GM20000 (cell line): ENCODE data around the gene GRM7.

Source experiments
- DNase-seq: peaks from one replicate; pipeline ENCODE4 v3.0.0; 2012; ENCODE audit warnings: low spot score
- TF ChIP-seq, protein P1 (sequence below): IDR thresholded peaks from 2 replicates; pipeline ENCODE4 v1.5.1; 2012; ENCODE audit warnings: mild to moderate bottlenecking, control low read depth; ENCODE audit errors: extremely low read depth, missing control alignments

GRM7 gene

DNA sequence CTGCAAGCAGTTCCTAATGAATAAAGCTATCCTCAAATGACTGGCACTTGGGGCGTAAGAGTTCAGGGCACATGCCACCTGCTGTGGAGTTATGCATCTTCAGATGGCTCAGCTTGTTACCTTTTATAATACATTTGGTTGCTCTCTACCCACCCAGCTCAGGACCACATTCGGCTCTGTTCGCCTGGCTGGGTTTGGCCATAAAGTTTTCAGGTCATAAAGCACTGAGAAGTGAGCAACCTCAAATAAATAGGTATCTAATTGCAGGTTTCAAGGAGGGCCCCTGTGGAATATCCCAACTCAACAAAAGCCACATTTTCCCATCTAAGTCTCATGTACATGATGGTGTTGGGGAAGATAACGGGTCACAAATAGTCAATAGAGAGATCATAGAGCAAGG, 727.3 kb downstream of the GRM7 start:
- TF ChIP-seq, protein P1, sequence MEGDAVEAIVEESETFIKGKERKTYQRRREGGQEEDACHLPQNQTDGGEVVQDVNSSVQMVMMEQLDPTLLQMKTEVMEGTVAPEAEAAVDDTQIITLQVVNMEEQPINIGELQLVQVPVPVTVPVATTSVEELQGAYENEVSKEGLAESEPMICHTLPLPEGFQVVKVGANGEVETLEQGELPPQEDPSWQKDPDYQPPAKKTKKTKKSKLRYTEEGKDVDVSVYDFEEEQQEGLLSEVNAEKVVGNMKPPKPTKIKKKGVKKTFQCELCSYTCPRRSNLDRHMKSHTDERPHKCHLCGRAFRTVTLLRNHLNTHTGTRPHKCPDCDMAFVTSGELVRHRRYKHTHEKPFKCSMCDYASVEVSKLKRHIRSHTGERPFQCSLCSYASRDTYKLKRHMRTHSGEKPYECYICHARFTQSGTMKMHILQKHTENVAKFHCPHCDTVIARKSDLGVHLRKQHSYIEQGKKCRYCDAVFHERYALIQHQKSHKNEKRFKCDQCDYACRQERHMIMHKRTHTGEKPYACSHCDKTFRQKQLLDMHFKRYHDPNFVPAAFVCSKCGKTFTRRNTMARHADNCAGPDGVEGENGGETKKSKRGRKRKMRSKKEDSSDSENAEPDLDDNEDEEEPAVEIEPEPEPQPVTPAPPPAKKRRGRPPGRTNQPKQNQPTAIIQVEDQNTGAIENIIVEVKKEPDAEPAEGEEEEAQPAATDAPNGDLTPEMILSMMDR, result no peak
- no peak for DNase-seq

DNA sequence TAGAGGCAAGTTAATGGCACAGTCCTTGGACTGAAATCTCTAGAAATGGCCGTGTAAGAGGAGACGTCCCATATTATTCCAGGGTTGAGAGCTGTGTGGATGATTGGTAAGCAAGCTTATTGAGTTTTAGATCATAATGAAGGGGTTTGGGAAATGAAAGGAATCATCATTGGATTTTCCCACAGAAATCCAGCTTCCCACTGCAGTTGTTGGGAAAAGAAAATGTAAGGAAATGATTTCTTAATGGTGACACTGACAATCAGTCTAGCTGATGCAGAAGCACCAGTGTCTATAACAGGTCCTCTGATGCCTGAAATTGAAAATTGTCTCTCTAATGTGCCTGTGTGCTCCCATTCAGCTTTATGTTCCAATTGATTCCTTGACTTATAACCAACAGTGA, 728.6 kb downstream of the GRM7 start:
- TF ChIP-seq, protein P1, result no peak

DNA sequence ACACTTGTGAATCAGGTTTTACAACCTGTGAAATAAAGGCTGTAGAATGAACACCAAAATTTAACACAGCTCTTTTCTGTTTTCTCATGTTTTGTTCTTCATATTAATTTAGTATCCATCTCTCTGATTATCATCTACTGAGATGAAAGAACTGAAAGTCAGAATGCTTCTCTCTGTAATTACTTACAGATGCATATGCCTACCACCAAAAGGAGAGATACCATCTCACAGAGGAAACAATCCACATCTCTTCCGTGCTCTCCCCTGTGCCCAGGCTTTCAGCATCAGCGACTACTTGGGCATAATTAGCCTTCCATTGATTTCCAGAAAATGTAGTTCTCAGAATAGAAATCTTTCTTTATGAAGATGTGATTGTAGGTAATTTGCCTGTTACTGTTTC, 741.4 kb downstream of the GRM7 start:
- TF ChIP-seq, protein P1, result no peak
- no peak for DNase-seq

More for the DNA sequence above, 728.6 kb downstream of the GRM7 start:
- no peak for DNase-seq

DNA sequence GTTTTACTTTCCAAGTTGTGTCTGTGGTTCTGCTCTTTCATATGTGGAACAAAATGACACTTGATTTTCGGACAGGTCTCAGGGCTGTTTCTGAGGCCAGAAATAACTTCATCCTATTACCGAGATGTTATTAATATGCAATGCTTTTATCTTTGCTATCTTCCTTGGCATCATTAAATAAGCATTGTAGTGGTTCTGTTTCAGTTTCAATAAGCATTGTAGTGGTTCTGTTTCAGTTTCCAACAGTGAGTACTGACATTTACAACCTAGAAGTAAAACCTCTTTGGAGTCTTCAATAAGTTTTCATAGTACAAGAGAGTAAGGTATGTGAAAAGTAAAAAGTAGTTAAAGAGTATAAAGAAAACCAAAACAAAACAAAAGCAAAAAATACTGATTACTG, 746.2 kb downstream of the GRM7 start:
- DNase-seq, result no peak
- TF ChIP-seq, protein P1, result no peak

DNA sequence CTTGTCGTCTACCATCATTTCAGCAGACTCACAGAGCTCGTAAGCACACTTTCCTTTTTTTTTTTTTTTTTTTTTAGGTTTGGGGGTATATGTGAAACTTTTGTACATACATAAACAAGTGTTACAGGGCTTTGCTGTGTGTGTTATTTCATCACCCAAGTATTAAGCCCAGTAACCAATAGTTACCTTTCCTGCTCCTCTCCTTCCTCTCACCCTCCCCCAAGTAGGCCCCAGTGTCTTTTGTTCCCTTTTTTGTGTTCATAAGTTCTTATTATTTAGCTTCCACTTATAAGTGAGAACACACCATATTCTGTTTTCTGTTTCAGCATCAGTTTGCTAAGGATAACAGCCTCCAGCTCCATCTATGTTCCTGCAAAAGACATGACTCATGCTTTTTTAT, 746.8 kb downstream of the GRM7 start:
- no peak for DNase-seq
- TF ChIP-seq, protein P1, result no peak

DNA sequence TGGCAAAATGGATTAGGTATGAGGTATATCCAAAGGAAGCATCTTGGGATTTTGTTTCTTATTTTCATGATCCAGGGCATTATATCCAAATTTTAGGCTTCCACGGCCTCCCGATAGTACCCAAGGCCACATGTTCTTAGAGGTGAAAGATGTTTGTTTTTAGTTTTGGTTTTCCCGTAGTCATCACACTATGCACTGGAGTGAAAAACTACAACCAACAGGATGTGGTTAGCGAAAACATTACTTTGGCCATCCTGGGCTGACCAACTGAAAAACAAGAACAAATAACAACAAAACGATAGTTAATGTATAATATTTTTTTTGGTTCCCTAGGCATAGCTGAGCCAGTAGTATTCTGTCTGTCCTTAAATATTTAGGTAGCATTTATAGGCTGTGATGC, 749.7 kb downstream of the GRM7 start:
- no peak for DNase-seq
- TF ChIP-seq, protein P1, result no peak

DNA sequence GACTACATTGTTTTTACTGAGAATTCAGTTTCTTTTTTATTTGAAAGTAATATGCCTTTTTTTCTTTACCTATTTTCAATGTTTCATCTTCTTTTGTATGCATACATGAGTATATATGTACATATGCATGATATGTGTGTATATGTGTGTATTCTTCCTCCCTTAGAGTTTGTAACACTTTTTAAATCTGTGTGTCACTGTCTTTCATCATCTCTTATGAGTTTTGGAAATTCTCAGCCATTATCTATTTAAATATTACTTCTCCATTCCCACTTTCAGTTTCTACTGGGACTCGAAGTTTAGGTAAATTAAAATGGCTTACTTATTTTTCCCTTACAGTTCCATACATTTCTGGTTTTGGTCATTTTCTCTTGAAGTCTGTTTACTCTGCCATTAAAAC, 754.1 kb downstream of the GRM7 start:
- TF ChIP-seq, protein P1, result no peak
- DNase-seq, result no peak

DNA sequence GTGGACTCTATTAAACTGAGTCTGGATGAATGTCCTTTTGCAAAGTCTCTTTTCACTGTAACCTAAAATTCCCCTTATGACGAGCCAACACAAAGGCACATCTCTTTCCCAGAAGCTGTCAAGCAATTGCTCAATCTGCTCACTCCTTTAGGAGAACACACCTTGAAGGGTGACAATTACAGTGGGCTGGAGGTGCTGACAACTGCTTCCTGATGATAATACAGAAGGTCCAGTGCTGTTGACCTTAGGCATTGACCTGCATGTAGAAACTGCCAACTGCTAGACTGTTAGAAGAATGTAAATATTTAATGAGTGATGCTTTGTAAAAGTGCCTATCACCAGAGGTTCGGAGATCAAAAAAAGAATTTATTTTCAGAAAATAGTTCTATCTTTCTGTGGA, 757.7 kb downstream of the GRM7 start:
- no peak for DNase-seq
- TF ChIP-seq, protein P1, result no peak
